GM12874 (cell line): Measurements from ENCODE around the gene ZXDC.

ENCODE experiments used
- TF ChIP-seq, protein P1 (sequence below): IDR thresholded peaks from 2 replicates; pipeline ENCODE4 v1.5.1; 2011; ENCODE audit warnings: low read depth, mild to moderate bottlenecking, control low read depth, low read length, moderate library complexity; ENCODE audit not compliant: insufficient read depth

The ZXDC gene

DNA sequence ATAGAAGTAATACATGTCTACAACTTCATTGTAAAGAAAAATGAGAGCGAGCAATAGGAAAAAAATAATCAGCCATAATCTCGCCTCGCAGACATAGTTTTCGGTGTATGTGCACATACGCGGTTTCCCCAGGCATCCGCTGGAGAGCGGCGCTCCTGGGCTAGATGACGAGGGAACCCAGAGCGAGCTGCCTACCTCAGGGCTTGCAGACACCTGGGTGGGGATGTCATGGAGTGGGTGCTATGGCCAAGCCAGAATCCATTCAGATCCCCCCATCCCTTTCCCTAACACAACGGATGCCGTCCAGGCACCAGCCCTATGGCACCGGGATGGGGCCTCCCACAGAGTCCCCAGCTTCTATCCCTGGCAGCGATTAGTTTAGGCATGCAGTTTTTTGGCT, 85.5 kb downstream of the ZXDC start:
- TF ChIP-seq, protein P1, sequence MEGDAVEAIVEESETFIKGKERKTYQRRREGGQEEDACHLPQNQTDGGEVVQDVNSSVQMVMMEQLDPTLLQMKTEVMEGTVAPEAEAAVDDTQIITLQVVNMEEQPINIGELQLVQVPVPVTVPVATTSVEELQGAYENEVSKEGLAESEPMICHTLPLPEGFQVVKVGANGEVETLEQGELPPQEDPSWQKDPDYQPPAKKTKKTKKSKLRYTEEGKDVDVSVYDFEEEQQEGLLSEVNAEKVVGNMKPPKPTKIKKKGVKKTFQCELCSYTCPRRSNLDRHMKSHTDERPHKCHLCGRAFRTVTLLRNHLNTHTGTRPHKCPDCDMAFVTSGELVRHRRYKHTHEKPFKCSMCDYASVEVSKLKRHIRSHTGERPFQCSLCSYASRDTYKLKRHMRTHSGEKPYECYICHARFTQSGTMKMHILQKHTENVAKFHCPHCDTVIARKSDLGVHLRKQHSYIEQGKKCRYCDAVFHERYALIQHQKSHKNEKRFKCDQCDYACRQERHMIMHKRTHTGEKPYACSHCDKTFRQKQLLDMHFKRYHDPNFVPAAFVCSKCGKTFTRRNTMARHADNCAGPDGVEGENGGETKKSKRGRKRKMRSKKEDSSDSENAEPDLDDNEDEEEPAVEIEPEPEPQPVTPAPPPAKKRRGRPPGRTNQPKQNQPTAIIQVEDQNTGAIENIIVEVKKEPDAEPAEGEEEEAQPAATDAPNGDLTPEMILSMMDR = no peak

DNA sequence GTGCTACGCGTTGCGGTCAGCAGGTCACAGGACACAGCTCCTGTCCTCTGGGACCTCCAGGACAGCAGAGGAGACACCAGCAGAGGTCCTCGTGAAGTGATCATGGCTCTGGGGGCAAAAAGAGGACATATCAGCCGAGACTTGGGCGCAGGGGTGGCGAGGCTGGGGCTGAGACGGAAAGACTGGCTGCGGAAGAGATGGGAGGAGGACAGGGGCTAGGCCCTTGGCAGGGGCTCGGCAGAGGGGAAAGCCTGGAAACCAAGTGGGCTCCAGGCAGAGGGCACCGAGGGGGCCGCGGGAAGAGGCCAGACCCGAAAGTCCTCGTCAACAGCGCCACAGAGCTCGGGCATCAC, 85.9 kb downstream of the ZXDC start:
- TF ChIP-seq, protein P1 = no peak

- TF ChIP-seq, protein P1 = peak; percentile 95
Observed at GRCh38 chr3:126389112-126389793, 86.4 kb downstream of the ZXDC start.
